Skeletal muscle tissue (tissue), 4 donors: ENCODE results near the gene ANTXR2. TPM values are rescaled to one million over a fixed set of nuclear protein-coding genes. Genes with fewer than 3 reads are reported as not detected.

Experiments used
- H3K27ac ChIP-seq: one replicate; pipeline ENCODE4 v1.7.0; 2013; ENCODE audit warnings: mild to moderate bottlenecking, low read depth, low read length, inconsistent platforms
- H3K27me3 ChIP-seq, 3 donors: one replicate each; pipeline ENCODE4 v1.7.0; 2013; ENCODE audit warnings: low read length in 3 of 3; ENCODE audit not compliant: control insufficient read depth in 3 of 3, insufficient read depth in 3 of 3
- H3K36me3 ChIP-seq, 3 donors: one replicate each; pipeline ENCODE4 v1.7.0; 2013; ENCODE audit warnings: low read length in 3 of 3; ENCODE audit not compliant: control insufficient read depth in 3 of 3, insufficient read depth in 3 of 3
- H3K4me1 ChIP-seq, 3 donors: one replicate each; pipeline ENCODE4 v1.7.0; 2013; ENCODE audit warnings: low read length in 3 of 3, mild to moderate bottlenecking in 3 of 3; ENCODE audit not compliant: control insufficient read depth in 3 of 3, insufficient read depth in 3 of 3
- H3K4me3 ChIP-seq, 3 donors: one replicate each; pipeline ENCODE4 v1.7.0; 2013; ENCODE audit warnings: low read length in 3 of 3
- H3K9ac ChIP-seq, 3 donors: one replicate each; pipeline ENCODE4 v1.7.0; 2013; ENCODE audit warnings: low read length in 3 of 3, mild to moderate bottlenecking in 3 of 3, moderate library complexity in 2 of 3, low read depth in 1 of 3
- H3K9me3 ChIP-seq, 3 donors: one replicate each; pipeline ENCODE4 v1.7.0; 2013; ENCODE audit warnings: low read length in 3 of 3; ENCODE audit not compliant: control insufficient read depth in 3 of 3
- total RNA-seq: library from RNA; depleted of rRNA; stranded (reverse); fragments of >200 nt; gene quantifications from one replicate; pipeline ENCODE4 v1.2.3, GENCODE V29; 2014
- donor health status: Osteomylitis.

Gene ANTXR2
- total RNA-seq, 1 donor from 2014 or later = 45.9 TPM

- Histone ChIP-seq H3K36me3 (no peaks in the 10 kb centered on the region), H3K9ac (no peak overlapping the region), H3K9me3 (no peaks in the 10 kb centered on the region), H3K27ac (no peak overlapping the region), H3K4me1 (no peaks in the 10 kb centered on the region), H3K27me3 (no peaks in the 10 kb centered on the region), H3K4me3 (no peak overlapping the region)
These were observed 155.8 kb downstream of the ANTXR2 start for GRCh38 chr4:79917246-79917645.

- H3K9me3 ChIP-seq = no peaks in the 10 kb centered on the region
- no peaks in the 10 kb centered on the region for H3K36me3 ChIP-seq
- no peaks in the 10 kb centered on the region for H3K27me3 ChIP-seq
- no peaks in the 10 kb centered on the region for H3K4me1 ChIP-seq
- H3K4me3 ChIP-seq = no peak overlapping the region
- H3K9ac ChIP-seq = no peak overlapping the region
- no peak overlapping the region for H3K27ac ChIP-seq
These were observed 157.8 kb downstream of the ANTXR2 start for GRCh38 chr4:79915246-79915645.

GRCh38 chr4:79913581-79913980, 159.4 kb downstream of the ANTXR2 start:
- H3K27ac ChIP-seq = no peak overlapping the region
- no peaks in the 10 kb centered on the region for H3K4me1 ChIP-seq
- H3K36me3 ChIP-seq = no peaks in the 10 kb centered on the region
- no peaks in the 10 kb centered on the region for H3K9me3 ChIP-seq
- H3K4me3 ChIP-seq = no peak overlapping the region
- H3K27me3 ChIP-seq = no peaks in the 10 kb centered on the region
- no peak overlapping the region for H3K9ac ChIP-seq

- Histone ChIP-seq H3K36me3 (peaks cover 4 to 15% (median 8%) of the 10 kb centered on the region in 3 donors), H3K27me3 (no peaks in the 10 kb centered on the region), H3K9me3 (no peaks in the 10 kb centered on the region), H3K27ac (no peak overlapping the region), H3K4me1 (no peaks in the 10 kb centered on the region), H3K4me3 (no peak overlapping the region), H3K9ac (no peak overlapping the region)
These were observed 166.0 kb downstream of the ANTXR2 start for GRCh38 chr4:79907001-79907400.

- H3K4me1 ChIP-seq = no peaks in the 10 kb centered on the region
These were observed 166.7 kb downstream of the ANTXR2 start for GRCh38 chr4:79906303-79906702.

GRCh38 chr4:79905212-79905611, 167.8 kb downstream of the ANTXR2 start:
- Histone ChIP-seq H3K9me3 (no peaks in the 10 kb centered on the region), H3K36me3 (peaks cover 4 to 15% (median 8%) of the 10 kb centered on the region in 3 donors), H3K9ac (no peak overlapping the region), H3K4me3 (no peak overlapping the region), H3K27me3 (no peaks in the 10 kb centered on the region), H3K4me1 (no peaks in the 10 kb centered on the region), H3K27ac (no peak overlapping the region)

More at GRCh38 chr4:79906303-79906702, 166.7 kb downstream of the ANTXR2 start:
- no peak overlapping the region for H3K4me3 ChIP-seq
- H3K36me3 ChIP-seq = peaks cover 4 to 15% (median 8%) of the 10 kb centered on the region in 3 donors
- no peak overlapping the region for H3K9ac ChIP-seq
- H3K27me3 ChIP-seq = no peaks in the 10 kb centered on the region
- no peaks in the 10 kb centered on the region for H3K9me3 ChIP-seq
- H3K27ac ChIP-seq = no peak overlapping the region

- H3K9ac ChIP-seq = no peak overlapping the region
- no peaks in the 10 kb centered on the region for H3K4me1 ChIP-seq
- H3K36me3 ChIP-seq = peaks cover 4 to 15% (median 8%) of the 10 kb centered on the region in 3 donors
- no peaks in the 10 kb centered on the region for H3K27me3 ChIP-seq
- H3K4me3 ChIP-seq = no peak overlapping the region
- no peaks in the 10 kb centered on the region for H3K9me3 ChIP-seq
- H3K27ac ChIP-seq = no peak overlapping the region
These were observed 168.7 kb downstream of the ANTXR2 start for GRCh38 chr4:79904331-79904730.

- no peaks in the 10 kb centered on the region for H3K9me3 ChIP-seq
- no peak overlapping the region for H3K27ac ChIP-seq
- H3K27me3 ChIP-seq = no peaks in the 10 kb centered on the region
- H3K36me3 ChIP-seq = no peaks in the 10 kb centered on the region
- H3K9ac ChIP-seq = no peak overlapping the region
- no peak overlapping the region for H3K4me3 ChIP-seq
- H3K4me1 ChIP-seq = no peaks in the 10 kb centered on the region
These were observed 172.8 kb downstream of the ANTXR2 start for GRCh38 chr4:79900182-79900581.

GRCh38 chr4:79899481-79899880, 173.5 kb downstream of the ANTXR2 start:
- no peaks in the 10 kb centered on the region for H3K4me1 ChIP-seq

GRCh38 chr4:79898055-79898454, 175.0 kb downstream of the ANTXR2 start:
- no peaks in the 10 kb centered on the region for H3K4me1 ChIP-seq
- H3K27ac ChIP-seq = no peak overlapping the region
- H3K36me3 ChIP-seq = no peaks in the 10 kb centered on the region
- no peaks in the 10 kb centered on the region for H3K9me3 ChIP-seq
- no peak overlapping the region for H3K4me3 ChIP-seq
- H3K9ac ChIP-seq = no peak overlapping the region
- no peaks in the 10 kb centered on the region for H3K27me3 ChIP-seq

More at GRCh38 chr4:79899481-79899880, 173.5 kb downstream of the ANTXR2 start:
- Histone ChIP-seq H3K27me3 (no peaks in the 10 kb centered on the region), H3K9ac (no peak overlapping the region), H3K4me3 (no peak overlapping the region), H3K9me3 (no peaks in the 10 kb centered on the region), H3K27ac (no peak overlapping the region), H3K36me3 (no peaks in the 10 kb centered on the region)

GRCh38 chr4:79897174-79897573, 175.9 kb downstream of the ANTXR2 start:
- no peak overlapping the region for H3K27ac ChIP-seq
- no peaks in the 10 kb centered on the region for H3K36me3 ChIP-seq
- H3K4me1 ChIP-seq = no peaks in the 10 kb centered on the region
- no peak overlapping the region for H3K4me3 ChIP-seq
- no peaks in the 10 kb centered on the region for H3K9me3 ChIP-seq
- no peaks in the 10 kb centered on the region for H3K27me3 ChIP-seq
- no peak overlapping the region for H3K9ac ChIP-seq
